Endothelial cell of umbilical vein (primary cell): Measurements from ENCODE around the gene CYP2A13. TPM values are rescaled to one million over a fixed set of nuclear protein-coding genes. Genes with fewer than 3 reads are reported as not detected.

Experiments
- BruUV-seq: library from RNA; stranded (reverse); fragments of 400-500 nt; replicated peaks from 2 replicates; lab custom pipeline; 2021; lab: Mats Ljungman, UMichigan
- CTCF ChIA-PET: fragments of 300-600, 350-600 bp; sonication (Branson Sonifier 250); formaldehyde crosslinking; loops from one replicate; lab custom pipeline; 2021; ENCODE audit warnings: antibody characterized with exemption, inconsistent platforms; lab: Charles Lee
- POLR2A ChIA-PET: fragments of 300-600, 350-600 bp; sonication (Branson Sonifier 250); formaldehyde crosslinking; loops from one replicate; lab custom pipeline; 2021; ENCODE audit warnings: antibody characterized with exemption, inconsistent platforms; lab: Charles Lee
- DNase-seq: peaks from one replicate; pipeline ENCODE4 v3.0.0-alpha.2; 2011; ENCODE audit warnings: low read depth, low spot score
- FAIRE-seq: peaks from 2 replicates; lab custom pipeline; 2011; peaks lifted over from hg19 to GRCh38; lab: Jason Lieb, UNC
- H2AFZ ChIP-seq: 2 replicates; pipeline ENCODE4 v1.6.0; 2012; ENCODE audit warnings: low read depth, low read length, control low read depth, inconsistent platforms
- H3K27ac ChIP-seq: 2 replicates; pipeline ENCODE4 v1.5.1; 2011; ENCODE audit warnings: low read depth, mild to moderate bottlenecking, control low read depth, low read length, moderate library complexity; ENCODE audit not compliant: insufficient read depth
- H3K27me3 ChIP-seq, 2 experiments: 2 replicates each; pipeline versions ENCODE4 v1.6.0 to v1.6.1; 2011; ENCODE audit warnings: low read length in 2 of 2, mixed read lengths in 1 of 2; ENCODE audit not compliant: control insufficient read depth in 2 of 2, insufficient read depth in 2 of 2
- H3K36me3 ChIP-seq, 2 experiments: 2 replicates in 1 of 2; 3 replicates in 1 of 2; pipeline ENCODE4 v1.5.1; 2011; ENCODE audit warnings: low read length in 2 of 2, mild to moderate bottlenecking in 1 of 2, moderate library complexity in 1 of 2; ENCODE audit not compliant: control insufficient read depth in 2 of 2, insufficient read depth in 2 of 2; ENCODE audit errors: extremely low read depth in 1 of 2
- H3K4me1 ChIP-seq: 3 replicates; pipeline ENCODE4 v1.5.1; 2011; ENCODE audit warnings: mild to moderate bottlenecking, low read length; ENCODE audit not compliant: control insufficient read depth, insufficient read depth; ENCODE audit errors: extremely low read depth
- H3K4me2 ChIP-seq: 2 replicates; pipeline ENCODE4 v1.6.1; 2011; ENCODE audit warnings: low read length, control low read depth, mixed read lengths; ENCODE audit not compliant: insufficient read depth
- H3K4me3 ChIP-seq, 3 experiments: fragments of 200-600 bp in 1 of 3; sonication (generic), shearing (Covaris generic) in 1 of 3; replicated peaks in 1 of 3; 2 replicates each; pipeline ENCODE4 v1.5.1; 2011 to 2016; ENCODE audit warnings: control low read depth in 3 of 3, low read length in 3 of 3, mild to moderate bottlenecking in 2 of 3, inconsistent platforms in 1 of 3, low read depth in 1 of 3, moderate library complexity in 1 of 3; ENCODE audit not compliant: insufficient read depth in 1 of 3
- H3K79me2 ChIP-seq: 2 replicates; pipeline ENCODE4 v1.6.0; 2012; ENCODE audit warnings: low read length, inconsistent platforms; ENCODE audit not compliant: control insufficient read depth, insufficient read depth
- H3K9ac ChIP-seq: replicated peaks from 2 replicates; pipeline ENCODE3; 2011; ENCODE audit warnings: low read length, control low read depth; ENCODE audit not compliant: insufficient read depth; ENCODE audit errors: extremely low read depth
- H3K9me1 ChIP-seq: replicated peaks from 3 replicates; pipeline ENCODE4 v1.6.0; 2011; ENCODE audit warnings: mild to moderate bottlenecking, low read length; ENCODE audit not compliant: control insufficient read depth, insufficient read depth; ENCODE audit errors: extremely low read depth
- H3K9me3 ChIP-seq: replicated peaks from 2 replicates; pipeline ENCODE4 v1.5.1; 2012; ENCODE audit warnings: low read length, inconsistent platforms; ENCODE audit not compliant: control insufficient read depth, insufficient read depth
- H4K20me1 ChIP-seq: replicated peaks from 2 replicates; pipeline ENCODE3; 2011; ENCODE audit warnings: mild to moderate bottlenecking, low read length; ENCODE audit not compliant: control insufficient read depth, insufficient read depth; ENCODE audit errors: extremely low read depth
- CTCF ChIP-seq, 2 donors: IDR thresholded peaks; 1 replicate in 1 of 2; 2 replicates in 1 of 2; pipeline ENCODE4 v1.5.1; 2011; ENCODE audit warnings: low read length in 2 of 2, mild to moderate bottlenecking in 2 of 2, moderate library complexity in 2 of 2, control low read depth in 1 of 2, inconsistent platforms in 1 of 2, low read depth in 1 of 2; ENCODE audit not compliant: insufficient read depth in 1 of 2; ENCODE audit errors: extremely low read depth in 1 of 2
- EZH2 ChIP-seq: IDR thresholded peaks from 2 replicates; pipeline ENCODE4 v1.6.1; 2012; ENCODE audit warnings: borderline replicate concordance, low read depth, mild to moderate bottlenecking, moderate library complexity, low read length, inconsistent platforms; ENCODE audit not compliant: severe bottlenecking
- FOS ChIP-seq: IDR thresholded peaks from 2 replicates; pipeline ENCODE4 v1.6.1; 2011; ENCODE audit warnings: mild to moderate bottlenecking, low read length, moderate library complexity, borderline replicate concordance; ENCODE audit not compliant: insufficient read depth
- GATA2 ChIP-seq: IDR thresholded peaks from 2 replicates; pipeline ENCODE4 v1.7.0; 2011; ENCODE audit warnings: low read depth, mild to moderate bottlenecking, moderate library complexity, mixed read lengths, low read length; ENCODE audit not compliant: insufficient read length, insufficient read depth
- JUN ChIP-seq: IDR thresholded peaks from 2 replicates; pipeline ENCODE4 v1.6.1; 2011; ENCODE audit warnings: borderline replicate concordance, low read depth; ENCODE audit not compliant: insufficient read length, insufficient read depth
- MAX ChIP-seq: IDR thresholded peaks from 2 replicates; pipeline ENCODE4 v1.6.1; 2011; ENCODE audit not compliant: insufficient read depth, insufficient read length
- MYC ChIP-seq: IDR thresholded peaks from one replicate; pipeline ENCODE4 v1.6.1; 2011; ENCODE audit warnings: mild to moderate bottlenecking, low read depth, low read length
- POLR2A ChIP-seq: IDR thresholded peaks from 2 replicates; pipeline ENCODE4 v1.6.1; 2012; ENCODE audit warnings: low read depth, mild to moderate bottlenecking, control low read depth, low read length
- POLR2AphosphoS5 ChIP-seq: IDR thresholded peaks from 2 replicates; pipeline ENCODE4 v1.6.1; 2012; ENCODE audit warnings: low read depth, mild to moderate bottlenecking, control low read depth, low read length, moderate library complexity; ENCODE audit not compliant: insufficient read depth
- dilution Hi-C: fragments of 300-500 bp; cut with MboI; formaldehyde crosslinking; loops from one replicate; pipeline ENCODE4 v1.15.0; 2019; ENCODE audit warnings: low sequenced_read_pairs; ENCODE audit not compliant: extremely low pct_ligation_motif_present
- intact Hi-C: fragments of 100-400 bp; cut with micrococcal nuclease; formaldehyde crosslinking; loops from one replicate; pipeline ENCODE4 v1.10.0; 2022
- polyA plus RNA-seq, 4 experiments: library from polyadenylated mRNA; depleted of rRNA in 3 of 4; stranded (reverse) in 3 of 4; unstranded in 1 of 4; fragments of >200 nt; gene quantifications; 2 replicates each; pipeline versions ENCODE4 v1.2.1 to v1.2.3, GENCODE V29; 2011 to 2012; ENCODE audit warnings: missing spikeins in 1 of 4
- total RNA-seq: library from RNA; stranded (reverse); gene quantifications from 2 replicates; pipeline ENCODE4 v1.2.3, GENCODE V29; 2021

CYP2A13 gene
- total and polyA plus RNA-seq, 2 donors (not counting 3 experiments of a cell fraction or from before 2014, with no cell fraction given) = not detected

GRCh38 chr19:41106177-41106576, 17.9 kb downstream of the CYP2A13 start:
- DNase-seq (no peak), FAIRE-seq (no peak)
- H3K36me3 ChIP-seq = no peaks in the 10 kb centered on the region
- H3K79me2 ChIP-seq = no peaks in the 10 kb centered on the region
- H3K4me2 ChIP-seq = no peak overlapping the region
- ChIA-PET CTCF (no interaction called here), POLR2A (no interaction called here)
- H3K27ac ChIP-seq = no peak overlapping the region
- no peak overlapping the region for H2AFZ ChIP-seq
- H3K27me3 ChIP-seq = no peaks in the 10 kb centered on the region
- dilution Hi-C loops (no loop called here), intact Hi-C loops (no loop called here)
- no TSS peak for BruUV-seq
- H3K9me1 ChIP-seq = no peaks in the 10 kb centered on the region
- no peak overlapping the region for H3K4me3 ChIP-seq
- no peak overlapping the region for H3K9ac ChIP-seq
- H4K20me1 ChIP-seq = no peaks in the 10 kb centered on the region
- H3K9me3 ChIP-seq = no peaks in the 10 kb centered on the region
- no peaks in the 10 kb centered on the region for H3K4me1 ChIP-seq
- TF ChIP-seq POLR2AphosphoS5 (no peak), POLR2A (no peak), GATA2 (no peak), JUN (no peak), CTCF (IDR thresholded peaks at IDR 0.05; ENCODE audit: extremely low read depth in 1 of 2, insufficient read depth in 1 of 2, low read depth in 1 of 2, low read length in 2 of 2) (no peak), MAX (no peak), EZH2 (no peak), FOS (no peak), MYC (no peak)
